ENCODE data around the gene TTLL12.

DNA sequence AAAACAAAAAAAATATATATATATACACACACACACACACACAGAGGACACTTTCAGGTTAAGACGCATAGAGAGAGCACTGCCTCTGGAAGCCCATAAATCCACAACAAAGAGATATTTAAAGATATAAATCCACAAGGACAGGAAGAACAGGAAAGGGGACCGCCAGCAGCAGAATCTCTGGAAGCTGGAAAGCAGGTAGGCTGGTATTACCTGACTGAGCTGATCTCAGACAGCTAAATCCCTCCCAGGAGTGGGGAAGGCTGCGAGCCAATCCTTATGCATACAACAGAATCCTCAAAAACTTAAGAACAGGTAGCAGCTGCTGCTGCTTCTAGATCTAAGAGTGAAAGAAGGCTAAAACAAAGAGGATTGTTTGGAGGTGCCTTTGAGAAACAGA lies 42.0 kb downstream of the TTLL12 start:
- TF ChIP-seq, protein P1, sequence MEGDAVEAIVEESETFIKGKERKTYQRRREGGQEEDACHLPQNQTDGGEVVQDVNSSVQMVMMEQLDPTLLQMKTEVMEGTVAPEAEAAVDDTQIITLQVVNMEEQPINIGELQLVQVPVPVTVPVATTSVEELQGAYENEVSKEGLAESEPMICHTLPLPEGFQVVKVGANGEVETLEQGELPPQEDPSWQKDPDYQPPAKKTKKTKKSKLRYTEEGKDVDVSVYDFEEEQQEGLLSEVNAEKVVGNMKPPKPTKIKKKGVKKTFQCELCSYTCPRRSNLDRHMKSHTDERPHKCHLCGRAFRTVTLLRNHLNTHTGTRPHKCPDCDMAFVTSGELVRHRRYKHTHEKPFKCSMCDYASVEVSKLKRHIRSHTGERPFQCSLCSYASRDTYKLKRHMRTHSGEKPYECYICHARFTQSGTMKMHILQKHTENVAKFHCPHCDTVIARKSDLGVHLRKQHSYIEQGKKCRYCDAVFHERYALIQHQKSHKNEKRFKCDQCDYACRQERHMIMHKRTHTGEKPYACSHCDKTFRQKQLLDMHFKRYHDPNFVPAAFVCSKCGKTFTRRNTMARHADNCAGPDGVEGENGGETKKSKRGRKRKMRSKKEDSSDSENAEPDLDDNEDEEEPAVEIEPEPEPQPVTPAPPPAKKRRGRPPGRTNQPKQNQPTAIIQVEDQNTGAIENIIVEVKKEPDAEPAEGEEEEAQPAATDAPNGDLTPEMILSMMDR (IDR thresholded peaks at IDR 0.05; ENCODE audit: low read length): no peak
- TF ChIP-seq EZH2 (optimal IDR thresholded peaks at IDR 0.05; ENCODE audit: low read depth, low read length) (no peak), EZH2phosphoT487 (IDR thresholded peaks at IDR 0.05; ENCODE audit: low read length) (no peak)
